HEK293 (cell line): ENCODE results near the gene KPNA4.
"Not testable (repeated sequence)": the region's sequence is repeated elsewhere in the genome, so short reads cannot be mapped to it uniquely, and the experiment has no call there.

ENCODE experiments used
- CTCF ChIA-PET: fragments of 350-600 bp; formaldehyde crosslinking; extraction: SDS; loops from one replicate; lab custom pipeline; 2021; ENCODE audit warnings: antibody characterized with exemption; lab: Yijun Ruan, JAX
- POLR2A ChIA-PET: fragments of 300-600 bp; formaldehyde crosslinking; extraction: SDS; loops from one replicate; lab custom pipeline; 2020; ENCODE audit warnings: antibody characterized with exemption, inconsistent platforms; lab: Yijun Ruan, JAX
- H3K27ac ChIP-seq: fragments of 200-500 bp; sonication (Bioruptor generic); 2 replicates; pipeline ENCODE4 v1.5.1; 2014; ENCODE audit warnings: low read depth, low read length, control low read depth, inconsistent platforms; ENCODE audit errors: extremely low read depth
- H3K36me3 ChIP-seq, 2 experiments: fragments of 200-500 bp in 1 of 2; sonication (Bioruptor generic) in 1 of 2; 1 replicate in 1 of 2; 2 replicates in 1 of 2; pipeline ENCODE4 v1.5.1; 2014 to 2017; ENCODE audit warnings: inconsistent platforms in 2 of 2, low read length in 2 of 2; ENCODE audit not compliant: control insufficient read depth in 2 of 2, insufficient read depth in 1 of 2
- H3K4me1 ChIP-seq: fragments of 200-500 bp; sonication (Bioruptor generic); 2 replicates; pipeline ENCODE4 v1.5.1; 2014; ENCODE audit warnings: mild to moderate bottlenecking, low read length, inconsistent platforms; ENCODE audit not compliant: control insufficient read depth, insufficient read depth
- H3K4me3 ChIP-seq: 2 replicates; pipeline ENCODE4 v1.5.1; 2011; ENCODE audit warnings: low read depth, mild to moderate bottlenecking, control low read depth, low read length, moderate library complexity
- H3K9me3 ChIP-seq: fragments of 200-500 bp; sonication (Bioruptor generic); 2 replicates; pipeline ENCODE4 v1.5.1; 2014; ENCODE audit warnings: low read depth, low read length, inconsistent platforms; ENCODE audit not compliant: control insufficient read depth, insufficient read depth
- GLIS1 ChIP-seq: fragments of 450-650 bp; formaldehyde crosslinking; IDR thresholded peaks from 2 replicates; pipeline ENCODE4 v1.5.1; 2016; ENCODE audit warnings: missing biosample characterization, missing genetic modification characterization
- KLF1 ChIP-seq: fragments of 450-650 bp; formaldehyde crosslinking; IDR thresholded peaks from 2 replicates; pipeline ENCODE4 v1.5.1; 2016; ENCODE audit warnings: missing biosample characterization, missing genetic modification characterization
- KLF10 ChIP-seq: fragments of 450-650 bp; IDR thresholded peaks from 2 replicates; pipeline ENCODE4 v1.5.1; 2018; ENCODE audit warnings: missing biosample characterization, mild to moderate bottlenecking, missing genetic modification characterization
- ZBTB11 ChIP-seq: fragments of 450-650 bp; formaldehyde crosslinking; conservative IDR thresholded peaks from 2 replicates; pipeline ENCODE4 v1.5.1; 2016; ENCODE audit warnings: low read depth, missing biosample characterization, missing genetic modification characterization
- ZBTB21 ChIP-seq: fragments of 450-650 bp; formaldehyde crosslinking; IDR thresholded peaks from 2 replicates; pipeline ENCODE4 v1.5.1; 2017; ENCODE audit warnings: missing biosample characterization, missing genetic modification characterization
- ZBTB8A ChIP-seq: fragments of 450-650 bp; formaldehyde crosslinking; IDR thresholded peaks from 2 replicates; pipeline ENCODE4 v1.5.1; 2016; ENCODE audit warnings: missing biosample characterization, missing genetic modification characterization
- ZNF10 ChIP-seq: fragments of 450-650 bp; formaldehyde crosslinking; IDR thresholded peaks from 2 replicates; pipeline ENCODE4 v1.5.1; 2017; ENCODE audit warnings: missing biosample characterization, missing genetic modification characterization
- ZNF140 ChIP-seq: fragments of 450-650 bp; formaldehyde crosslinking; IDR thresholded peaks from 2 replicates; pipeline ENCODE4 v1.5.1; 2016; ENCODE audit warnings: missing biosample characterization, missing genetic modification characterization
- ZNF148 ChIP-seq: fragments of 450-650 bp; formaldehyde crosslinking; IDR thresholded peaks from 2 replicates; pipeline ENCODE4 v1.5.0; 2017; ENCODE audit warnings: missing biosample characterization, missing genetic modification characterization, borderline replicate concordance
- ZNF16 ChIP-seq: fragments of 450-650 bp; formaldehyde crosslinking; IDR thresholded peaks from 2 replicates; pipeline ENCODE4 v1.5.1; 2016; ENCODE audit warnings: low read depth, missing biosample characterization, missing genetic modification characterization
- ZNF211 ChIP-seq: fragments of 450-650 bp; formaldehyde crosslinking; IDR thresholded peaks from 2 replicates; pipeline ENCODE4 v1.5.1; 2016; ENCODE audit warnings: low read depth, missing biosample characterization, missing genetic modification characterization
- ZNF394 ChIP-seq: fragments of 450-650 bp; formaldehyde crosslinking; IDR thresholded peaks from 2 replicates; pipeline ENCODE4 v1.5.1; 2016; ENCODE audit warnings: missing biosample characterization, missing genetic modification characterization, mild to moderate bottlenecking, moderate library complexity, borderline replicate concordance
- ZNF501 ChIP-seq: fragments of 450-650 bp; formaldehyde crosslinking; IDR thresholded peaks from 2 replicates; pipeline ENCODE4 v1.5.1; 2016; ENCODE audit warnings: missing biosample characterization, missing genetic modification characterization
- ZNF623 ChIP-seq: fragments of 450-650 bp; formaldehyde crosslinking; IDR thresholded peaks from 2 replicates; pipeline ENCODE4 v1.5.1; 2016; ENCODE audit warnings: missing biosample characterization, missing genetic modification characterization
- ZNF660 ChIP-seq: fragments of 450-650 bp; IDR thresholded peaks from 2 replicates; pipeline ENCODE4 v1.5.1; 2018; ENCODE audit warnings: missing biosample characterization, mild to moderate bottlenecking, missing genetic modification characterization
- ZNF792 ChIP-seq: fragments of 450-650 bp; formaldehyde crosslinking; IDR thresholded peaks from 2 replicates; pipeline ENCODE4 v1.5.1; 2016; ENCODE audit warnings: missing biosample characterization, missing genetic modification characterization
- ZNF830 ChIP-seq: fragments of 450-650 bp; IDR thresholded peaks from 2 replicates; pipeline ENCODE4 v1.5.0; 2018; ENCODE audit warnings: missing biosample characterization, missing genetic modification characterization, low read depth, mild to moderate bottlenecking, moderate library complexity

The KPNA4 gene

GRCh38 chr3:160454995-160455394 lies 110.4 kb downstream of the KPNA4 start (continued):
- TF ChIP-seq ZBTB11: no peak
- no peak for TF ChIP-seq ZNF660 (tag by site-specific recombination)

- H3K4me1 ChIP-seq, POLR2A ChIA-PET, H3K4me3 ChIP-seq, CTCF ChIA-PET, H3K9me3 ChIP-seq, H3K36me3 ChIP-seq, H3K27ac ChIP-seq: not testable (repeated sequence)
Observed at GRCh38 chr3:160452251-160452650, 113.1 kb downstream of the KPNA4 start.

GRCh38 chr3:160451602-160452001 lies 113.8 kb downstream of the KPNA4 start:
- Histone ChIP-seq H3K27ac (no peak overlapping the region), H3K36me3 (peaks cover 0 to 3% of the 10 kb centered on the region in 2 experiments; a peak in 1 of 3 replicates), H3K4me3 (no peak overlapping the region), H3K9me3 (no peaks in the 10 kb centered on the region)
- POLR2A ChIA-PET: interaction anchor here (3.0 kb wide), 1 partner anchor 16 kb away, joined by 22 read pairs; no protein-coding TSS in a partner anchor
- CTCF ChIA-PET: no interaction called here
- TF ChIP-seq ZBTB21: no peak
- TF ChIP-seq, all 188 proteins: peak for 0
- H3K4me1 ChIP-seq: no peaks in the 10 kb centered on the region

- Histone ChIP-seq H3K27ac (no peak overlapping the region; the same call in 1 of the 2 replicates), H3K4me3 (no peak overlapping the region), H3K9me3 (no peaks in the 10 kb centered on the region), H3K4me1 (no peaks in the 10 kb centered on the region), H3K36me3 (peaks cover 0 to 7% of the 10 kb centered on the region in 2 experiments; a peak in 2 of 3 replicates)
- CTCF ChIA-PET: no interaction called here
- no peak for TF ChIP-seq ZNF148 (tag by site-specific recombination)
- TF ChIP-seq ZNF394: no peak
- no peak for TF ChIP-seq ZBTB8A (tag by site-specific recombination)
- TF ChIP-seq ZNF140 (tag by site-specific recombination): no peak
- no peak for TF ChIP-seq KLF1 (tag by site-specific recombination)
- TF ChIP-seq ZNF211 (tag by site-specific recombination): no peak
- TF ChIP-seq ZNF623 (tag by site-specific recombination): no peak
- no peak for TF ChIP-seq GLIS1 (tag by site-specific recombination)
- TF ChIP-seq ZNF792 (tag by site-specific recombination): no peak
- TF ChIP-seq KLF10 (tag by site-specific recombination): no peak
- no peak for TF ChIP-seq ZNF16 (tag by site-specific recombination)
- no peak for TF ChIP-seq ZNF830
- no peak for TF ChIP-seq ZNF10 (tag by site-specific recombination)
- no peak for TF ChIP-seq ZNF501 (tag by site-specific recombination)
- POLR2A ChIA-PET: interaction anchor here (2.7 to 3.0 kb wide), 2 partner anchors 8 to 15 kb away, joined by 13 to 22 read pairs; no protein-coding TSS in a partner anchor
Observed at GRCh38 chr3:160450846-160451245, 114.5 kb downstream of the KPNA4 start.
